Activated T-helper 1 cell treated with Interleukin-2 at 50 U/mL for 16 hours (primary cell): ENCODE data around the gene PDE1A.

Source experiments
- DNase-seq: peaks from one replicate; pipeline ENCODE4 v3.0.0-alpha.2; 2020; ENCODE audit warnings: low read depth

The PDE1A gene

GRCh38 chr2:182266909-182267308 is 159.9 kb downstream of the PDE1A start:
- DNase-seq, result no peak

GRCh38 chr2:182265718-182266117 is 161.1 kb downstream of the PDE1A start:
- DNase-seq, result no peak

- DNase-seq, result no peak
Measured at GRCh38 chr2:182261860-182262387, 164.9 kb downstream of the PDE1A start.

- DNase-seq, result no peak
Measured at GRCh38 chr2:182259629-182260150, 167.1 kb downstream of the PDE1A start.

- DNase-seq, result no peak
Measured at GRCh38 chr2:182252534-182252933, 174.3 kb downstream of the PDE1A start.

- DNase-seq, result no peak
Measured at GRCh38 chr2:182248898-182249297, 177.9 kb downstream of the PDE1A start.

GRCh38 chr2:182248362-182248761 is 178.5 kb downstream of the PDE1A start:
- no peak for DNase-seq

- DNase-seq, result no peak
Measured at GRCh38 chr2:182247831-182248230, 179.0 kb downstream of the PDE1A start.

- no peak for DNase-seq
Measured at GRCh38 chr2:182245963-182246362, 180.9 kb downstream of the PDE1A start.

GRCh38 chr2:182242609-182243008 is 184.2 kb downstream of the PDE1A start:
- DNase-seq, result no peak

GRCh38 chr2:182241936-182242335 is 184.9 kb downstream of the PDE1A start:
- DNase-seq, result no peak

GRCh38 chr2:182240862-182241371 is 185.9 kb downstream of the PDE1A start:
- no peak for DNase-seq

- DNase-seq, result no peak
Measured at GRCh38 chr2:182230561-182230960, 196.3 kb downstream of the PDE1A start.

GRCh38 chr2:182229297-182229696 is 197.5 kb downstream of the PDE1A start:
- DNase-seq, result no peak

- DNase-seq, result no peak
Measured at GRCh38 chr2:182228741-182229140, 198.1 kb downstream of the PDE1A start.

GRCh38 chr2:182228073-182228473 is 198.8 kb downstream of the PDE1A start:
- DNase-seq, result no peak

- DNase-seq, result no peak
Measured at GRCh38 chr2:182226807-182227206, 200.0 kb downstream of the PDE1A start.

GRCh38 chr2:182224669-182225068 is 202.2 kb downstream of the PDE1A start:
- DNase-seq, result no peak

- DNase-seq, result no peak
Measured at GRCh38 chr2:182220998-182221397, 205.8 kb downstream of the PDE1A start.

- no peak for DNase-seq
Measured at GRCh38 chr2:182220335-182220734, 206.5 kb downstream of the PDE1A start.

GRCh38 chr2:182210669-182211068 is 216.2 kb downstream of the PDE1A start:
- no peak for DNase-seq

GRCh38 chr2:182208421-182208820 is 218.4 kb downstream of the PDE1A start:
- DNase-seq, result no peak

- no peak for DNase-seq
Measured at GRCh38 chr2:182207049-182207746, 219.6 kb downstream of the PDE1A start.

GRCh38 chr2:182197529-182197928 is 229.3 kb downstream of the PDE1A start:
- no peak for DNase-seq
